Measurements from ENCODE around the gene SYS1.

GRCh38 chr20:45365444-45365970 lies 2.6 kb downstream of the SYS1 start:
- no peak for TF ChIP-seq POLR2A (IDR thresholded peaks at IDR 0.05)
- TF ChIP-seq CTCF (IDR thresholded peaks at IDR 0.05 in 8 of 11, conservative IDR thresholded peaks at IDR 0.05 in 3 of 11), result no peak

Measured in spleen (tissue), 7 donors.